Neural cell (in vitro differentiated cells): ENCODE results near the gene REEP6. TPM values are rescaled to one million over a fixed set of nuclear protein-coding genes. Genes with fewer than 3 reads are reported as not detected.

Experiments
- H2AFZ ChIP-seq: fragments of 200-600, 300-800 bp; sonication (generic), shearing (Covaris generic); 2 replicates; pipeline ENCODE4 v1.6.0; 2014; ENCODE audit warnings: low read depth, mild to moderate bottlenecking, antibody characterized with exemption, low read length, moderate library complexity
- H3F3A ChIP-seq: fragments of 200-600 bp; shearing (Covaris generic); 2 replicates; pipeline ENCODE4 v1.6.1; 2016; ENCODE audit warnings: mild to moderate bottlenecking, moderate library complexity, mixed read lengths, antibody characterized with exemption, low read length; ENCODE audit not compliant: insufficient read depth, poor library complexity, severe bottlenecking
- H3K27ac ChIP-seq: fragments of 200-600, 300-800 bp; sonication (generic), shearing (Covaris generic); 2 replicates; pipeline ENCODE4 v1.5.1; 2014; ENCODE audit warnings: mild to moderate bottlenecking, low read length, moderate library complexity
- H3K27me3 ChIP-seq: fragments of 300-800, 200-600 bp; sonication (generic), shearing (Covaris generic); 2 replicates; pipeline ENCODE4 v1.6.0; 2014; ENCODE audit warnings: mild to moderate bottlenecking, low read depth, low read length, moderate library complexity; ENCODE audit not compliant: insufficient read depth
- H3K36me3 ChIP-seq: fragments of 300-800, 200-600 bp; sonication (generic), shearing (Covaris generic); 2 replicates; pipeline ENCODE4 v1.5.1; 2014; ENCODE audit warnings: mild to moderate bottlenecking, antibody characterized with exemption, low read length, moderate library complexity; ENCODE audit not compliant: insufficient read depth
- H3K4me2 ChIP-seq: fragments of 300-800, 200-600 bp; sonication (generic), shearing (Covaris generic); 2 replicates; pipeline ENCODE4 v1.6.0; 2014; ENCODE audit warnings: mild to moderate bottlenecking, low read length
- H3K4me3 ChIP-seq: fragments of 300-800, 200-600 bp; sonication (generic), shearing (Covaris generic); 2 replicates; pipeline ENCODE4 v1.5.1; 2014; ENCODE audit warnings: mild to moderate bottlenecking, low read length, moderate library complexity
- H3K79me2 ChIP-seq: fragments of 200-600 bp; shearing (Covaris generic); replicated peaks from 2 replicates; pipeline ENCODE4 v1.6.0; 2014; ENCODE audit warnings: mild to moderate bottlenecking, low read length, moderate library complexity; ENCODE audit not compliant: insufficient read depth
- H3K9ac ChIP-seq: fragments of 300-800, 200-600 bp; sonication (generic), shearing (Covaris generic); 2 replicates; pipeline ENCODE4 v1.6.1; 2016; ENCODE audit warnings: mild to moderate bottlenecking, low read length, mixed read lengths
- H3K9me2 ChIP-seq: fragments of 200-600 bp; shearing (Covaris generic); 2 replicates; pipeline ENCODE4 v1.6.1; 2016; ENCODE audit warnings: mild to moderate bottlenecking, low read length, mixed read lengths; ENCODE audit not compliant: insufficient read depth
- H3K9me3 ChIP-seq: fragments of 200-600, 300-800 bp; sonication (generic), shearing (Covaris generic); 2 replicates; pipeline ENCODE4 v1.6.1; 2016; ENCODE audit warnings: mild to moderate bottlenecking, mixed run types, low read length, moderate library complexity, mixed read lengths
- H4K20me1 ChIP-seq: fragments of 200-600 bp; shearing (Covaris generic); 2 replicates; pipeline ENCODE4 v1.6.1; 2016; ENCODE audit warnings: mild to moderate bottlenecking, mixed run types; ENCODE audit not compliant: insufficient read depth
- CTCF ChIP-seq: fragments of 450-650 bp; IDR thresholded peaks from 2 replicates; pipeline ENCODE4 v1.5.1; 2014; ENCODE audit warnings: antibody characterized with exemption, mild to moderate bottlenecking, moderate library complexity; ENCODE audit not compliant: poor library complexity, severe bottlenecking
- EP300 ChIP-seq: fragments of 450-650 bp; conservative IDR thresholded peaks from 2 replicates; pipeline ENCODE4 v1.6.1; 2014; ENCODE audit warnings: antibody characterized with exemption, mild to moderate bottlenecking, moderate library complexity; ENCODE audit not compliant: poor library complexity, severe bottlenecking
- EZH2 ChIP-seq: fragments of 200-600, 300-800 bp; shearing (Covaris generic), sonication (generic); IDR thresholded peaks from 2 replicates; pipeline ENCODE4 v1.6.1; 2014; ENCODE audit warnings: antibody characterized with exemption, low read length, borderline replicate concordance, mild to moderate bottlenecking; ENCODE audit not compliant: insufficient read depth, poor library complexity, severe bottlenecking
- MXI1 ChIP-seq: fragments of 450-650 bp; conservative IDR thresholded peaks from 2 replicates; pipeline ENCODE4 v1.6.1; 2014; ENCODE audit warnings: antibody characterized with exemption, mild to moderate bottlenecking; ENCODE audit not compliant: poor library complexity, severe bottlenecking
- POLR2AphosphoS5 ChIP-seq: IDR thresholded peaks from 2 replicates; pipeline ENCODE4 v1.6.1; 2012
- RAD21 ChIP-seq: fragments of 450-650 bp; conservative IDR thresholded peaks from 2 replicates; pipeline ENCODE4 v1.6.1; 2014; ENCODE audit warnings: antibody characterized with exemption, mild to moderate bottlenecking, moderate library complexity
- REST ChIP-seq: IDR thresholded peaks from 2 replicates; pipeline ENCODE4 v1.6.1; 2012; ENCODE audit warnings: borderline replicate concordance
- SMC3 ChIP-seq: fragments of 450-650 bp; conservative IDR thresholded peaks from 2 replicates; pipeline ENCODE4 v1.6.1; 2014; ENCODE audit warnings: antibody characterized with exemption, mild to moderate bottlenecking, moderate library complexity; ENCODE audit not compliant: poor library complexity
- TAF1 ChIP-seq: IDR thresholded peaks from 2 replicates; pipeline ENCODE4 v1.6.1; 2012; ENCODE audit warnings: low read depth
- polyA plus RNA-seq: library from polyadenylated mRNA; depleted of rRNA; stranded (reverse); fragments of >200 nt; gene quantifications from 2 replicates; pipeline ENCODE4 v1.2.3, GENCODE V29; 2014

Gene REEP6
- polyA plus RNA-seq, 1 donor from 2014 or later: 10.7 TPM

GRCh38 chr19:1510807-1511206 is 19.8 kb downstream of the REEP6 start:
- Histone ChIP-seq H3K9ac (no peak overlapping the region), H3K27ac (no peak overlapping the region), H3K36me3 (no peaks in the 10 kb centered on the region), H3K9me3 (no peaks in the 10 kb centered on the region), H3K4me3 (no peak overlapping the region), H3K9me2 (no peaks in the 10 kb centered on the region), H2AFZ (no peak overlapping the region), H3F3A (no peaks in the 10 kb centered on the region), H4K20me1 (no peaks in the 10 kb centered on the region), H3K27me3 (peaks cover 22% of the 10 kb centered on the region), H3K79me2 (no peaks in the 10 kb centered on the region), H3K4me2 (no peak overlapping the region)
- TF ChIP-seq TAF1 (no peak), SMC3 (no peak), EP300 (no peak), REST (no peak), POLR2AphosphoS5 (no peak), EZH2 (no peak)

- Histone ChIP-seq H3K9me3 (no peaks in the 10 kb centered on the region), H3K27me3 (peaks cover 22% of the 10 kb centered on the region), H3K9ac (no peak overlapping the region), H3K79me2 (no peaks in the 10 kb centered on the region), H2AFZ (no peak overlapping the region), H3K27ac (no peak overlapping the region), H3K36me3 (no peaks in the 10 kb centered on the region), H3K4me3 (no peak overlapping the region), H3K9me2 (no peaks in the 10 kb centered on the region), H3F3A (no peaks in the 10 kb centered on the region), H4K20me1 (no peaks in the 10 kb centered on the region), H3K4me2 (no peak overlapping the region)
- TF ChIP-seq MXI1 (no peak), CTCF (no peak), TAF1 (no peak), RAD21 (no peak), REST (no peak), SMC3 (no peak), POLR2AphosphoS5 (no peak), EP300 (no peak), EZH2 (no peak)
Measured at GRCh38 chr19:1511318-1512317, 20.6 kb downstream of the REEP6 start.
